Osteocyte (in vitro differentiated cells): Measurements from ENCODE around the gene BABAM2. TPM values are rescaled to one million over a fixed set of nuclear protein-coding genes. Genes with fewer than 3 reads are reported as not detected.

Experiments
- DNase-seq: peaks from one replicate; pipeline ENCODE4 v3.0.0; 2021; ENCODE audit warnings: mixed read lengths; ENCODE audit not compliant: unreplicated experiment; ENCODE audit errors: extremely low spot score
- H3K27ac Mint-ChIP-seq: one replicate; pipeline ENCODE4 v1.8.0; 2021; ENCODE audit warnings: mild to moderate bottlenecking, mixed read lengths; ENCODE audit not compliant: unreplicated experiment
- H3K27me3 Mint-ChIP-seq: one replicate; pipeline ENCODE4 v1.8.0; 2021; ENCODE audit warnings: mixed read lengths; ENCODE audit not compliant: unreplicated experiment
- H3K36me3 Mint-ChIP-seq: one replicate; pipeline ENCODE4 v1.8.0; 2021; ENCODE audit warnings: mixed read lengths; ENCODE audit not compliant: unreplicated experiment
- H3K4me1 Mint-ChIP-seq: one replicate; pipeline ENCODE4 v1.8.0; 2021; ENCODE audit warnings: mixed read lengths; ENCODE audit not compliant: unreplicated experiment
- H3K4me3 Mint-ChIP-seq: one replicate; pipeline ENCODE4 v1.8.0; 2021; ENCODE audit warnings: mild to moderate bottlenecking, moderate library complexity, mixed read lengths; ENCODE audit not compliant: unreplicated experiment
- H3K9me3 Mint-ChIP-seq: one replicate; pipeline ENCODE4 v1.8.0; 2021; ENCODE audit warnings: mixed read lengths; ENCODE audit not compliant: unreplicated experiment
- CTCF ChIP-seq: fragments of 200-600 bp; sonication (generic); IDR thresholded peaks from 2 replicates; pipeline ENCODE4 v1.5.0; 2021; ENCODE audit warnings: antibody characterized with exemption, mild to moderate bottlenecking, moderate library complexity
- total RNA-seq: library from RNA; stranded (reverse); gene quantifications from 2 replicates; pipeline ENCODE4 v1.2.1, GENCODE V29; 2021

BABAM2 gene
- total RNA-seq, 1 donor from 2014 or later, result 43.6 TPM

GRCh38 chr2:28269019-28269784 lies 378.7 kb downstream of the BABAM2 start:
- no peak overlapping the region for H3K4me3 Mint-ChIP-seq
- DNase-seq, result no peak
- peaks cover 26% of the 10 kb centered on the region for H3K4me1 Mint-ChIP-seq

GRCh38 chr2:28270456-28271152 lies 380.1 kb downstream of the BABAM2 start:
- H3K4me3 Mint-ChIP-seq, result no peak overlapping the region
- TF ChIP-seq CTCF, result no peak
- H3K9me3 Mint-ChIP-seq, result no peaks in the 10 kb centered on the region
- peaks cover 39% of the 10 kb centered on the region for H3K4me1 Mint-ChIP-seq
- peak overlapping the region; percentile 45 for H3K27ac Mint-ChIP-seq
- no peaks in the 10 kb centered on the region for H3K27me3 Mint-ChIP-seq
- no peak for DNase-seq
- H3K36me3 Mint-ChIP-seq, result no peaks in the 10 kb centered on the region

More at GRCh38 chr2:28269019-28269784, 378.7 kb downstream of the BABAM2 start:
- H3K36me3 Mint-ChIP-seq, result no peaks in the 10 kb centered on the region
- no peak overlapping the region for H3K27ac Mint-ChIP-seq
- no peaks in the 10 kb centered on the region for H3K9me3 Mint-ChIP-seq
- no peak for TF ChIP-seq CTCF
- H3K27me3 Mint-ChIP-seq, result no peaks in the 10 kb centered on the region

GRCh38 chr2:28271231-28271918 lies 380.8 kb downstream of the BABAM2 start:
- Mint-ChIP-seq H3K27ac (peak overlapping the region; percentile 45), H3K9me3 (no peaks in the 10 kb centered on the region), H3K27me3 (no peaks in the 10 kb centered on the region), H3K36me3 (no peaks in the 10 kb centered on the region), H3K4me1 (peaks cover 46% of the 10 kb centered on the region), H3K4me3 (no peak overlapping the region)
- DNase-seq, result no peak
- no peak for TF ChIP-seq CTCF

GRCh38 chr2:28271919-28272250 lies 381.4 kb downstream of the BABAM2 start:
- peaks cover 52% of the 10 kb centered on the region for H3K4me1 Mint-ChIP-seq
- no peak for TF ChIP-seq CTCF
- no peaks in the 10 kb centered on the region for H3K27me3 Mint-ChIP-seq
- no peaks in the 10 kb centered on the region for H3K9me3 Mint-ChIP-seq
- no peaks in the 10 kb centered on the region for H3K36me3 Mint-ChIP-seq
- H3K4me3 Mint-ChIP-seq, result no peak overlapping the region
- H3K27ac Mint-ChIP-seq, result peak overlapping the region; percentile 45
- no peak for DNase-seq

GRCh38 chr2:28273751-28274150 lies 383.2 kb downstream of the BABAM2 start:
- Mint-ChIP-seq H3K4me3 (no peak overlapping the region), H3K36me3 (no peaks in the 10 kb centered on the region), H3K9me3 (no peaks in the 10 kb centered on the region), H3K4me1 (peaks cover 52% of the 10 kb centered on the region), H3K27ac (no peak overlapping the region), H3K27me3 (no peaks in the 10 kb centered on the region)
- DNase-seq, result no peak
- no peak for TF ChIP-seq CTCF
